Ishikawa (cell line): ENCODE measurements around the gene SLC17A7.

Experiments used
- CEBPB ChIP-seq: IDR thresholded peaks from 2 replicates; pipeline ENCODE4 v1.6.1; 2012
- CREB1 ChIP-seq: IDR thresholded peaks from 2 replicates; pipeline ENCODE4 v1.6.1; 2012; ENCODE audit warnings: low read depth
- EGR1 ChIP-seq: IDR thresholded peaks from 2 replicates; pipeline ENCODE4 v1.6.1; 2012
- EP300 ChIP-seq: IDR thresholded peaks from 2 replicates; pipeline ENCODE4 v1.6.1; 2012; ENCODE audit warnings: borderline replicate concordance
- FOXM1 ChIP-seq: IDR thresholded peaks from 2 replicates; pipeline ENCODE4 v1.6.1; 2012; ENCODE audit warnings: low read depth, borderline replicate concordance
- MAX ChIP-seq: IDR thresholded peaks from 2 replicates; pipeline ENCODE4 v1.6.1; 2012
- NFIC ChIP-seq: IDR thresholded peaks from 2 replicates; pipeline ENCODE4 v1.6.1; 2012
- RAD21 ChIP-seq: IDR thresholded peaks from 2 replicates; pipeline ENCODE4 v1.6.1; 2012; ENCODE audit warnings: low read depth
- TAF1 ChIP-seq: IDR thresholded peaks from 2 replicates; pipeline ENCODE4 v1.6.1; 2012; ENCODE audit warnings: low read depth, mild to moderate bottlenecking
- TCF12 ChIP-seq: IDR thresholded peaks from 2 replicates; pipeline ENCODE4 v1.6.1; 2012; ENCODE audit warnings: low read depth
- TEAD4 ChIP-seq: IDR thresholded peaks from 2 replicates; pipeline ENCODE4 v1.6.1; 2012
- YY1 ChIP-seq: IDR thresholded peaks from 2 replicates; pipeline ENCODE4 v1.6.1; 2012; ENCODE audit warnings: low read depth
- ZBTB7A ChIP-seq: IDR thresholded peaks from 2 replicates; pipeline ENCODE4 v1.6.1; 2012; ENCODE audit warnings: low read depth
- TF ChIP-seq, protein P1 (sequence below): IDR thresholded peaks from 2 replicates; pipeline ENCODE4 v1.6.1; 2012
- TF ChIP-seq, protein P2 (sequence below): IDR thresholded peaks from 2 replicates; pipeline ENCODE4 v1.6.1; 2012; ENCODE audit warnings: low read depth, mild to moderate bottlenecking

SLC17A7 gene

DNA sequence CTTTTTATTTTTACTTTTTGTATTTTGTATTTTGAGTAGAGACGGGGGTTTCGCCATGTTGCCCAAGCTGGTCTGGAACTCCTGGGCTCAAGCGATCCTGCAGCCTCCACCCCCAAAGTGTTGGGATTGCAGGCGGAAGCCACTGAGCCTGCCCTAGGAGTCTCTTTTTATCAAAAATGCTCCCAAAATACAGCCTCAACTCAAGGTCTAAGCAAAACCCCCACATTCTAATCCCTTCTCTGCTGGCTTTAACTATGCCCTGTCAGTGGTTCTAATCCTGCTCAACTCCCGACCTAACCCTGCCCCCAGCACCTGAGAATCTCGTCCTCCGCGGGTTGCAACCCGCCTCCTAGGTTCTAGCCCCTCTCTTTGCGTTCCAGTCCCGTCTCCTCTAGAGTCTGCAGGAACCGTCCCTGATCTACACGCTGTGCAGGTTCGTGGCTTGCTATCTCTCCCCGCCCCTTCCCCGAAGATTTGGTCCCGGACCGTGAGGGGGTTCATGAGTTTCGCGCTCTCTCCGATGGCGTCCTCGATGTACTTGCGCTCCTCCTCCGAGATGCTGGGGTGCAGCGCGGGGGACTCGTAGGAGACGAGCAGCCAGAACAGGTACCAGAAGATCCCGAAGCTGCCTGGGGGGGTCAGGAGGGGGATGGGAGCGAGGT is 8.0 kb downstream of the SLC17A7 start:
- TF ChIP-seq TEAD4 (no peak), TAF1 (no peak)
- TF ChIP-seq, protein P1, sequence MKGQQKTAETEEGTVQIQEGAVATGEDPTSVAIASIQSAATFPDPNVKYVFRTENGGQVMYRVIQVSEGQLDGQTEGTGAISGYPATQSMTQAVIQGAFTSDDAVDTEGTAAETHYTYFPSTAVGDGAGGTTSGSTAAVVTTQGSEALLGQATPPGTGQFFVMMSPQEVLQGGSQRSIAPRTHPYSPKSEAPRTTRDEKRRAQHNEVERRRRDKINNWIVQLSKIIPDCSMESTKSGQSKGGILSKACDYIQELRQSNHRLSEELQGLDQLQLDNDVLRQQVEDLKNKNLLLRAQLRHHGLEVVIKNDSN = no peak

GRCh38 chr19:49432141-49433073 is 8.9 kb downstream of the SLC17A7 start:
- TF ChIP-seq TEAD4 = no peak

- TF ChIP-seq FOXM1 = no peak
- no peak for TF ChIP-seq TEAD4
- TF ChIP-seq RAD21 = no peak
- TF ChIP-seq MAX = no peak
- TF ChIP-seq TAF1 = no peak
- TF ChIP-seq, protein P2, sequence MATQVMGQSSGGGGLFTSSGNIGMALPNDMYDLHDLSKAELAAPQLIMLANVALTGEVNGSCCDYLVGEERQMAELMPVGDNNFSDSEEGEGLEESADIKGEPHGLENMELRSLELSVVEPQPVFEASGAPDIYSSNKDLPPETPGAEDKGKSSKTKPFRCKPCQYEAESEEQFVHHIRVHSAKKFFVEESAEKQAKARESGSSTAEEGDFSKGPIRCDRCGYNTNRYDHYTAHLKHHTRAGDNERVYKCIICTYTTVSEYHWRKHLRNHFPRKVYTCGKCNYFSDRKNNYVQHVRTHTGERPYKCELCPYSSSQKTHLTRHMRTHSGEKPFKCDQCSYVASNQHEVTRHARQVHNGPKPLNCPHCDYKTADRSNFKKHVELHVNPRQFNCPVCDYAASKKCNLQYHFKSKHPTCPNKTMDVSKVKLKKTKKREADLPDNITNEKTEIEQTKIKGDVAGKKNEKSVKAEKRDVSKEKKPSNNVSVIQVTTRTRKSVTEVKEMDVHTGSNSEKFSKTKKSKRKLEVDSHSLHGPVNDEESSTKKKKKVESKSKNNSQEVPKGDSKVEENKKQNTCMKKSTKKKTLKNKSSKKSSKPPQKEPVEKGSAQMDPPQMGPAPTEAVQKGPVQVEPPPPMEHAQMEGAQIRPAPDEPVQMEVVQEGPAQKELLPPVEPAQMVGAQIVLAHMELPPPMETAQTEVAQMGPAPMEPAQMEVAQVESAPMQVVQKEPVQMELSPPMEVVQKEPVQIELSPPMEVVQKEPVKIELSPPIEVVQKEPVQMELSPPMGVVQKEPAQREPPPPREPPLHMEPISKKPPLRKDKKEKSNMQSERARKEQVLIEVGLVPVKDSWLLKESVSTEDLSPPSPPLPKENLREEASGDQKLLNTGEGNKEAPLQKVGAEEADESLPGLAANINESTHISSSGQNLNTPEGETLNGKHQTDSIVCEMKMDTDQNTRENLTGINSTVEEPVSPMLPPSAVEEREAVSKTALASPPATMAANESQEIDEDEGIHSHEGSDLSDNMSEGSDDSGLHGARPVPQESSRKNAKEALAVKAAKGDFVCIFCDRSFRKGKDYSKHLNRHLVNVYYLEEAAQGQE = no peak
- no peak for TF ChIP-seq CEBPB
- no peak for TF ChIP-seq EGR1
- TF ChIP-seq, protein P1 = no peak
- TF ChIP-seq NFIC = no peak
- TF ChIP-seq EP300 = no peak
- TF ChIP-seq TCF12 = no peak
Observed at GRCh38 chr19:49431330-49431749, 10.0 kb downstream of the SLC17A7 start.

DNA sequence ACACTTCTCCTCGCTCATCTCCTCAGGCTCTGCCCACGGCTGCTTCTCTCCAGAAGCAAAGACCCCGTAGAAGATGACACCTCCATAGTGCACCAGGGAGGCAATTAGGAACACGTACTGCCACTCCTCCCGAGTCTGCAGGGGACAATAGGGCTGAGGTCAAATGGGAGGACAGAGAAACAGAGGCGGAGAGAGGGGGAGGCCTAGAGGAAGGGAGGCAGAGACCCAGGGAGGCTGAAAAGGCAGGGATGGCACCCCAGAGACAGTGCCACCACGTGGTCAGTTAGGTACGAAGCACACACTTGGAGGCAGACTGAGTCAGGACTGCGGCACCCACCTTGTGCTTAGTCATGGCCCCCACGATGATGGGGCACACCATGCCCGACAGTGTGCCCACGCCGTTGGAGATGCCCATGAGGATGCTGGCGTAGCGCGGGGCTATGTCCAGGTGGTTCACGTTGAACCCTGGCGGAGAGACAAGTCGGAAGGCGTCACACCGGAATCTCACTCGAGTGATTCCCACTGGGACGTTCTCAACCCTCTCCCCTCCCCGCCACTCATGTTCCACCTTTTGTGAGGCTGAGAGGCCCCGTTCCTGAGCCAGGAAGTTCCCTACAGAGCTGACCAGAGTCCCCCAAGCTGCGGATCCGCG is 10.5 kb downstream of the SLC17A7 start:
- TF ChIP-seq TCF12 (no peak), RAD21 (peak; percentile 44), MAX (peak; percentile 31; the same call in 1 of the 2 replicates)
- TF ChIP-seq, protein P1 = no peak

GRCh38 chr19:49430172-49430677 is 11.1 kb downstream of the SLC17A7 start:
- TF ChIP-seq TEAD4 (no peak), RAD21 (no peak), TAF1 (no peak), CEBPB (no peak), EGR1 (no peak), TCF12 (no peak), EP300 (no peak), NFIC (no peak), MAX (no peak), ZBTB7A (no peak), CREB1 (no peak), YY1 (no peak), FOXM1 (no peak)
- TF ChIP-seq, protein P2 = no peak
- TF ChIP-seq, protein P1 = no peak
